Activated CD4-positive, CD25-positive, alpha-beta regulatory T cell treated with anti-CD3 and anti-CD28 coated beads, Interleukin-2, amount 50 U/mL, for 72 hours (primary cell): ENCODE data around the gene ZNF689.
A peak's percentile ranks its signal among the peaks of the same experiment; 100 is the strongest.
"Not testable (repeated sequence)": the region's sequence is repeated elsewhere in the genome, so short reads cannot be mapped to it uniquely, and the experiment has no call there.

ENCODE experiments used
- DNase-seq: peaks from one replicate; pipeline ENCODE4 v3.0.0; 2021

ZNF689 gene

DNA sequence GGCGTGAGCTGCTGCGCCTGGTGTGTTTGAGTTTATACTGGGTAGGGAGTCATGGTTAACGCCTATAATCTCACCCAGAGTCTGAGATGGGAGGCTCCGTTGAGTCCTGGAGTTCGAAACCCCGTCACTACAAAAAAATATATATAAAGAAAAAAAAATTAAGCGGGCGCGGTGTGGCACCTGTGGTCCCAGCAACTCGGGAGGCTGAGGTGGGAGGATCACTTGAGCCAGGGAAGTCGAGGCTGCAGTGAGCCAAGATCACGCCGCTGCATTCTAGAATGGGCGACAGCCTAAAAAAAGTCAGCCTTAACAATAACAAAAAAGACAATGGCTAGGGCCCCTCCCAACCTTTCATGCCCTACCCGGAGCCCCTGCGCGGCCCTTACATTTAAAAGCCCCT is 23.3 kb upstream of the ZNF689 start:
- no peak for DNase-seq

DNA sequence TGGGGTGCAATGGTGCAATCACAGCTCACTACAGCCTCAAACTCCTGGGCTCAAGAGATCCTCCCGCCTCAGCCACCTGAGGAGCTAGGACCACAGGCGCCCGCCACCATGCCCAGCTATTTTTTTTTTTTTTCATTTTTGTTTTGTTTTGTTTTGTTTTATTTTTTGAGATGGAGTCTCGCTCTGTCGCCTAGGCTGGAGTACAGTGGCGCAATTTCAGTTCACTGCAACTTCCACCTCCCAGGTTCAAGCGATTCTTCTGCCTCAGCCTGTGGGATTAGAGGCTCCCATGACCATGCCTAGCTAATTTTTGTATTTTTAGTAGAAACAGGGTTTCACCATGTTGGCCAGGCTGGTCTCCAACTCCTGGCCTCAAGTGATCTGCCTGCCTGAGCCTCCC is 22.3 kb upstream of the ZNF689 start:
- not testable (repeated sequence) for DNase-seq

DNA sequence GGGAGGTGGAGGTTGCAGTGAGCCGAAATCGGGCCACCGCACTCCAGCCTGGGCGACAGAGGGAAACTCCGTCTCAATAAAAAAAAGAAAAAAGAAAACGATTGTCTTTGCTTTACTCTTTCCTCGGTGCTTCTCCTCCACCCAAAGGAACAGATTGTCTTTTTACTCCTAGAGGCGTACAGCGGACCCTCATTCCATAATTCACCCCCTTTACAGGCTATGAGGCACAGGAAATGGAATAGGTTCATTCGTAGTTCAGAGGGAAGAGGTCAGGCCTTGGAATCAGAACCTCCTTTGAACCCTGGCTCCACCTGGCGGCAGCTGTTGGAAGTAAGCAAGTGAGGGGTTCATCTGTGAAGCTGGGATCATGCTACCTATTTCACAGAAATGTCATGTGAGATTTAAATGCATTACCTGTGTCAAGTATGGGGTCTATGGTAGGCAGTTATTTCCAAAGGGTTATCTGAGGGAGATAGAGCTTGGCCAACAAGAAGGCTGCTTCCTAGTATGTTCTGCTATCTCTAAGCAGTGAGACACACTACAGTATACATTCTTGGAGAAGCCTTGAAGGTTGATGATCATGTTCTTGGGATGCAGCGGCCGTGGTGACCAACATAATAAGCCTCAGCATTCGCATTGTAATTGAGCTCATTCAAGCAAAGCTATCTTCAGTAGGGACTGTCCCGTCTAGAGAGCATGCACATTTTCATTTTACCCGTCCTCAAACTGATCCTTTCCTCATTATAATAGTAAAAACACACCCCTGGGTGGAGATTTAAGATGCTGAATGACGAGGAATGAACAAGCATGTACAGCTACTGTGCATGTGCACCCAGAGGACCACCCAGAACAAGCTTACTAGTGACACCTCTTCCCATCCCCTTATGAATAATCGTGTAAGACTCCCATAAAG is 18.7 kb upstream of the ZNF689 start:
- peak; percentile 94 for DNase-seq

DNA sequence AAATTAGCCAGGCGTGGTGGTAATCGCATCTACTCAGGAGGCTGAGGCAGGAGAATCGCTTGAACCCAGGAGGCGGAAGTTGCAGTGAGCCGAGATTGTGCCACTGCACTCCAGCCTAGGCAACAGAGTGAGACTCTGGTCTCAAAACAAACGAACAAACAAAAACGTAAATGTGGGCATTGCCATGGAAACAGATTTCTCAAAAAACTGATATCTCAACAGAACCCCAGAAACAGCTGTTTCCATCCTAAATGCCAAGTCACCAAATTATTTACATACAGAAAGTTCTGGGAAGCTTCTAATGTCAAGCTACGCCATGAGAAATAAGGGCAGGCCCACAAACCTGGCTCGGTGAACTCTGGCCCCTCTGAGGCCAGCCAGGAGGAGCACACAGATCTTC is 16.0 kb upstream of the ZNF689 start:
- DNase-seq, result no peak

DNA sequence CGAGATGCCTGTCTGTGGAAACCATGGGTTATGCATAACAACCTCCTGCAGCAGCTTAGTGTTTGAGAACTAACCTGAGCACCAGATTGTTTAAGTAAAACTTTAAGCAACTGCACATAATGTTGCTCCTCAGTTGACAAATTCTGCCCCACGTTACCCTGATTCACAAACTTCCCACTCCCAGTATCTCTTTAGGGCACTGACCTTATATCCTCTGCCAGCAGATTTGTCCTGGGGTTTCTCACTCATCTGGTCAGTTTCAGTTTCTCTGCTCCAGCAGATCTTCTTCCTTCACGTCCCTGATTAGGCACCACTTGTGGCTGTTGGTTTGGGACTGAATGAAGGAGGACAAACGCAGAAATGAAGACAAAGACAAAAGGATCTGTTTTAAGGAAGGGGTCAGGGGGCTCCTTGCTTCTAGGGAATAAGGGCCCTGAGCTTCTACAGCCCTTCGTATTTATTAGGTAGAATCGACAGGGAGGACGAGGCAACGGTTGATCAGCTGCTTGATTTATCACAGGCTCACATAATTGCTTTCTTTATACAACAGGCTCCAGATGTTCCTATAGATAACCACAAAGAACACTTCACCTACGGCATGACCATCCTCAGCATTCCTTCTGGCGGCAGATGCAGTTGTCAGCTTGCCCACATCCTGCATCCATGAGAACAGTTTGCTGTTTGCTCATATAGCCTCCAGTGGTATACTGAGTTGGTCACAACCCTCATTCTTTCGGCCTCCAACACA is 13.5 kb upstream of the ZNF689 start:
- DNase-seq, result no peak

DNA sequence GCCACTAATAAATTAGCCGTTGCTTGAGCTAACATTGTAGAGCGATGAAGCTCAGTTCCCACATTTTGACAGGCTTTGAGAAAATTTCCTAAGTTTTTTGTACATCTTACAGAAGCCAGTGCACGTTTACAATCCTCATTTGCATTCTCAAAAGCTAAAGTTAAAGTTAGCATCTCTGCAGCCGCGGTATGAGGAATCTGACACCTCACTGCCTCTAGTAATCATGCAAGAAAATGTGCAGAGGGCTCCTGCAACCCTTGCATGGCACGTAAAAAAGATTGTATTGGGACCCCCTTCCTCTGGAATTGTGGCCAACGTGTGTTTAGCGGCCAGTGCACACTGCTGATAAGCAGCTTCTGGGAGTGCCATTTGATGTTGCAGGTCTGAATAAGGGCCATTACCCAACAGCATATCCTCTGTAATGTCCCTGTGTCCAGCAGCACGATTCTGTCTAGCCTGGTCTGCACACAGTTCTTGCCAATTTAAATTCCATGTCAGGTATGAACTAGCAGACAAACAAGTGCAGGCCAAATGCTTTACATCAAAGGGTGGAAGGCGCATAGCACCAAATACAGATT is 12.4 kb upstream of the ZNF689 start:
- no peak for DNase-seq

DNA sequence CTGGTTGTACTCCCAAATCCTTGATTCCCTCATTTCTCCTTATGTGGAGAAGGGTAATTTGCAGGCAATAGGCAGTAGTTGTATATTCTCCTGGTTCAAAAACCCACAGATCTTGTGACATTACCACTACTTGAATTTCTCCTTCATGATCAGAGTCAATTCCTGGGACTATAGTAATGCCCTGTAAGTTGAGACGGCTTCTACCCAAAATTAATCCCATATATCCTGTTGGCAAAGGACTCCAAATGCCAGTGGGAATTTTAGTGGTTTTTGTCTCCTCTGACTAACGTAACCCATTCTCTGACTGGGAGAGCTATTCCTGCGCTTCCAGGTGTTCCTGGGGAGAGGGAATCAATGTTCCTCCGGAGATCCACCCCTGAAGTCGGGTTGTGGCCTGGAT is 11.6 kb upstream of the ZNF689 start:
- DNase-seq, result no peak

DNA sequence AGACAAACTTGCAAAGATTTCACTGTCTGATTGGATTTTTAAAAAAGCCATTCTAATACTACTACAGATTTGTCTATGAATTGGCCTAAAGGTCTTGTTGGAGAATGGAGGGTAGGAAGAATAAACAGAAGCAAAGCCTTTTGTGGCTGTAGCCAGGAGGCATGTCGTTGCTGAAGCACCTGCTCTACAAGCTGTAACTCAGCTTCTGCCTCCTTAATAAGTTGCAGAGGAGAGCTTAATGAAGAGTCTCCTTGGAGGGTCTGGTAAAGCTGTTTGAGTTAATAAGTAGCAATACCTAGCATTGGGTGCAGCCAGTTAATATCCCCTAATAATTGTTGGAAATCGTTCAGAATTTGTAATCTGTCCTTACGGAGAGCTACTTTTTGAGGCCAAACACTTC is 10.0 kb upstream of the ZNF689 start:
- DNase-seq, result no peak

DNA sequence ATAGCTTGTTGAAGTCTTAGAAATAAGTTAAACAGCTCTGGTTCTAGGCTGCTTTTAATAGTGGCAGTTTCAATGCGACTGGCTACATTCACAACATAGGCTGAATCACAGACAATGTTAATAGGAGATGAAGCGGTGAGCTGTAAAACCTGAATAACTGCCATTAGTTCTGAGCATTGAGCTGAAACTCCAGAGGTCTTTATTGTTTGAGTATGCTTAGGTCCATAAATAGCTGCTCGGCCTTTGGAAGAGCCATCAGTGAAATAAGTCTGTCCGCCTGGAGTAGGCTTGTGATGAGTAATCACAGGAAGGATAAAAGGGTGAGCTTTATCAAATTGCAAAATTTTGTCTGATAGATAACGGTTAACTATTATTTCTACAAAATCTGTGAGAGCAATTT is 9.4 kb upstream of the ZNF689 start:
- DNase-seq, result no peak

DNA sequence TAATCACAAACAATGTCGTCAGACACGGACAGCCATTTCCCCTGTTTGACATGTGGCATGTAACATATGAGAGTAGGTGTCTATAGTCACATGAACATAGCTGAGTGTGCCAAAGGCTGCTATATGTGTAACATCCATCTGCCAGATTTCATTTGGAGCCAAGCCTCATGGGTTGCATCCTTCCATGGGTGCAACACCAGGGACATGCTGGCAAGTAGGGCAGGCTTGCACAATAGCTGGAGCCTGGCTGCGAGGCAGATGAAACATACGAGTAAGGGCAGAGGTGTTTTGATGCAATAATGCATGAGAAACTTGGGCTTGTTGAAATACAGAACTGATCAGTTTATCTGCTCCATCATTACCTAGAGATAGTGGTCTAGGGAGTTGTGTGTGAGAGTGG is 9.0 kb upstream of the ZNF689 start:
- DNase-seq, result no peak

DNA sequence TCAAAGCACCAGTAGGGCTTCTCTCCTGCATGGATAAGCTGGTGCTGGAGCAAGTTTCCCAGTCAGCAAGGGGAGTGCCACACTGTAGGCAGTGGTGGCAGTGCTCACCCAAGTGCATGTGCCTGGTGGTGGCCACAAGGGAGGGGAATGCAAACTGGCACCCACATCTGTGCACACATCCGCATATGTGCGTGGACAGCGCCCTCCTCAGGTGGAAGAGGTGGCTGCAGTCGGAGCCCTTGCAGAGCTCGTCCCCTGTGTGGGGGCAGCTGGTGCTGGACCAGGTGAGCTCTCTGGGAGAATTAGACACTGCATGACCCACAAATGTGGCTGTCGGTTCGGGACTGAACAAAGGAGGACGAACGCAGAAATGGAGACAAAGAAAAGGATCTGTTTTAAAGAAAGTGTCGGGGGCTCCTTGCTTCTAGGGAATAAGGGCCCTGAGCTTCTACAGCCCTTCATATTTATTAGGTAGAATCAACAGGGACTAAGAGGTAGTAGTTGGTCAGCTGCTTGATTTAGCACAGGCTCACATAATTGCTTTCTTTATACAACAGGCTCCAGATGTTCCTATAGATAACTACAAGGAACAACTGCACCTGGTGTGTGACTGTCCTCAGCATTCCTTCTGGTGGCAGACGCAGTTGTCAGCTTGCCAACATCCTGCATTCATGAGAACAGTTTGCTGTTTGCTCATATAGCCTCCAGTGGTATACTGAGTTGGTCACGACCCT is 5.3 kb upstream of the ZNF689 start:
- DNase-seq, result peak; percentile 74

DNA sequence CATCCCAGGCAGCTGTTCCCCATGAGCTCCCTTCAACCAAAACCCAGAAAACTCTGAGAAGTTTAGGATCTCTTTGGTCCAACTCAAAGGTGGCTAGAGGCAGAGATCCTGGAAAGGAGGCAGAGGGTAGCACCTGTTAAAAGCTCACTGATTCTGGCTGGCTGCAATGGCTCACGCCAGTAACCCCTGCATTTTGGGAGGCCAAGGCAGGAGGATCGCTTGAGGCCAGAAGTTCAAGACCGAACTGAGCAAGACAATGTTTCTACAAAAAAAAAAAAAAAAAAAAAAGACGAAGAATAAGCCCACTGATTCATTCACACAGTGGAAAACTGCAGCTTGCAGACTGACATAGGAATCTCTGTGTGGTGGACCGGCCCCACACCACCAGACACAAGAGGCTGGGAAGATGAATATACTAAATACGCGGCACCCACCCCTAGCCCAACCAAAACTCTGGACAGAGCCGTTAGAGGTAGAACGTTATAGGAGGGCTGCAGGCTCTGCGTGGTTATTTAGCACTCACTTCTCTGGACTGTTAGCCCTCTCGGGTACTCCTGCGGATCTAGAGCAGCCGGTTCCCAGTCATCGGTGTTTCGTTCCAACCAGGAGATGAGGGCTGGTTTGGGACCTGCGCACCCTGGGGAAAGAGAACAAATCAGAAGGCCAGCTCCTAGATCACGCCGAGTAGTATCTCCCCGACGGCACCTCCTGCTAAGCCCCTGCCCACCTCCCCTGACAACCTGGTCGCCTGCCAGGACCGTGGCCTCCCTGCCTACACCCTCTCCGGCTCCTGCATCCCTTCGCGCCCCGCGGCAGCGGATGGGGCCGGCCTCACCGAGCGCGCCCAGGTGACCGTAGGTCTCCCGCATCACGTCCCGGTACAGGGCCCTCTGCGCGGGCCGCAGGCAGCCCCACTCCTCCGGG is 925 bp downstream of the ZNF689 start:
- DNase-seq, result peak; percentile 71

DNA sequence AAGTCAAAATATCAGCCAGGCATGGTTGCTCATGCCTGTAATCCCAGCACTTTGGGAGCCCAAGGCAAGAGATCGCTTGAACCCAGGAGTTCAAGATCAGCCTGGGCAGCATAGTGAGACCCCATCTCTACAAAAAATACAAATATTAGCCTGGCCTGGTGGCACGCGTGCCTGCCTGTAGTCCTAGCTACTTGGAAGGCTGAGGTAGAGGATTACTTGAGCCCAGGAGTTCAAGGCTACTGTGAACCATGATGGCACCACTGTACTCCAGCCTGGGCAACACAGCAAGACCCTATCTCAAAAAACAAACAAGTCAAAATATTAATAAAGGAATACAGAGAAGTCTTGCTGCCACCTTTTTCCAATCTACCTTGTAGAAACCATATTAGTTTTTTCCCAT is 4.2 kb downstream of the ZNF689 start:
- no peak for DNase-seq

DNA sequence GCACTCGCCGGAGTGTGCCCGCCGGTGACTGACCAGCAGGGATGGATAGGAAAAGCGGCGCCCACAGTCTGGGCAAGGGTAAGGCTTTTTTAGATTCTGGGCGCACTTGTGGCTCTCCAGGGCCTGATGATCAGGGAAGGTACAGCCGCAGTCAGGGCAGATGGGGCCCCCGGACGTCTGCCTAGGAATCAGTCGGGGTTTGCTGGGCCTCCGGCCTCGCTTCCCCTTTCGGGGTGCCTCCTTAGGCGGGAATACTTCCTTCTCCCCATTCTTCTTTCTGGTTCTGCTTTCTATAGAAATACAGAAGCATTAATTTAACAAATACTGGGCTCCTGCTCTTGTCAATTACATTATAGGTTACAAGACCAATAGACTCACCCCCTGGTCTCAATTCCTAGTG is 5.0 kb downstream of the ZNF689 start:
- DNase-seq, result no peak

DNA sequence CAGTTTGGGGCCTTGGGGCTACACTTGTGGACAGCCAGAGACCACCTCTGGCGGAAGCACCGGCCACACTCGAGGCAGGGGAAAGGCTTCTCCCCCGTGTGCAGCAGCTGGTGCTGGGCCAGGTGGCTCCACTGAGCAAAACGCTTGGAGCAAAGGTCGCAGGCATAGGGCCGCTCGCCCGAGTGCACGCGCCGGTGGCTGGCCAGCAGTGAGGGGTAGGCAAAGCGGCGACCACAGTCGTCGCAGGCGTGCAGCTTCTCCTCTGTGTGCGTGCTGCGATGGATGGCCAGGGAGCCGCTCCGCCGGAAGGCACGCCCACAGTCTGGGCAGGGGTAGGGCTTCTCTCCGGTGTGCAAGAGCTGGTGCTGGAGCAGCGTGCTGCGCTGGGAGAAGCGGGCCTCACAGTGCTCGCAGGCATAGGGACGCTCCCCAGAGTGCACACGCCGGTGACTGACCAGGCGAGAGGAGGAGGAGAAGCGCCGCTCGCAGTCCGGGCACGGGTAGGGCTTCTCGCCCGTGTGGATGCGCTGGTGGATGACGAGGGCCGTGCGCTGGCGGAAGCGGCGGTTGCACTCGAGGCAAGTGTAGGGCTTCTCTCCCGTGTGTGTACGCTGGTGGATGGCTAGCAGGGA is 5.8 kb downstream of the ZNF689 start:
- DNase-seq, result no peak

DNA sequence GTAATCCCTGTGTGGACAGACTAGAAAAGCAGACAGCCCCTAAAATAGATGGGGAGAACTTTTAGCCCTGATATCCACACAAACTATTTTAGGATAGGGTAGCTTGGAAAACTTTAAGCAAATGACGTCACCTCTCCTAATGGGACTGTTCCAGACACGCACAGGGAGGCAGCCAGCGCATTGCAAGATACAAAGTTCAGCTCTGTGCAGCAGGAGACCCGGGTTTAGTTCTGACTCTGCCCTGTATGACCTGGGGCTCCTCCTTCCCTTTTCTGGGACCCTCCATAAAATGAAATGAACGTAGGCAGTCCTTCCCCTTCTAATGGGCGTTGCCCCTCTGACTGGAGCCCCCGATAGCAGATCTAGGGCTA is 6.3 kb downstream of the ZNF689 start:
- DNase-seq, result no peak

DNA sequence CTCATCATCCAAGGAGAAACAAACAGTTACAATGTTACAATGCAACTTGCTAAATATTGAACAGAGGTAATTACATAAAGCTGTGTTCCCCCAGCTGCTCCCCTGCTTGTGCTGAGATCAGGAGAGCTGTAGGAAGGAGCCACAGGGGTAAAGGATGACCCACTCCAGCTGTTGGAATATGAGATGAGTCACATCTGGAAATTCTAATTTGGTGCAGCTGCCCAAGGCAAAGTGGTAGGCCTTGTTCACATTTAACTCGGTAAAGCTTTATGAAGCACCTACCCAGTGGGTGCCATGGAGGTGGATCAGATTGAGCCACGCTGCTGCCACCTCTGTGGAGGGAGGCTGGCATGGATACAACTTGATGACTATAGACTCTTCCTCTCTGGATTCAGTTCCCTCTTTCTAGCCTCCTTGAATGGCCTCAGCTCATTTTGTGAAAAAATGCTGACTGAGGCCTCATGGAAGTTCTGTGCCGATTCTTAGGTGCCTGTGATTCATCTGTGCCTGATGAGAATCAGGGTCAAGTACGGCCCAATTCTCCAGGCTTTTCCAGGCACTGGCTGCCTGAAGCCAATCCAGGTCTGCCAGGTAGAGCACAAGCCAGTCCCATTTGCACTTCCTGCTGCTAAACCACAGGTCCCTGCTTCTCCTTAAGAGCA is 7.4 kb downstream of the ZNF689 start:
- no peak for DNase-seq

DNA sequence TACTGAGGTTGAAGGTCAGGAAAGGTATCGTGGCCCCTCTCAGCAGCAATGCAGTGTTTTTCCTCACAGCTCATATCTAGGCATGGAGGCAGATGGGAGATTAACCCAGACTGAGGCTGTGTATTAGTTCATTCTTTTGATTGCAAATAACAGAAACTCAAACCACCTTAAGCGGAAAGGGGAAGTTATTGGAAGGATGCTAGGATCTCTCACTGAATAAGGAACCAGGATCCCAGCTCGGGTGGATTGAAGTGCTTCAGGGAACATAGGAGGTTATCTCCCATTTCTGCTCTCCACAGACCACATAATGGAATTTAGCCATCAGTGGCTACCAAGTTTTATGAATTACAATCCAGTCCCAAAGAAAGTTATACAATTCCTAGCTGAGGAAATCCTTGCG is 8.2 kb downstream of the ZNF689 start:
- no peak for DNase-seq

DNA sequence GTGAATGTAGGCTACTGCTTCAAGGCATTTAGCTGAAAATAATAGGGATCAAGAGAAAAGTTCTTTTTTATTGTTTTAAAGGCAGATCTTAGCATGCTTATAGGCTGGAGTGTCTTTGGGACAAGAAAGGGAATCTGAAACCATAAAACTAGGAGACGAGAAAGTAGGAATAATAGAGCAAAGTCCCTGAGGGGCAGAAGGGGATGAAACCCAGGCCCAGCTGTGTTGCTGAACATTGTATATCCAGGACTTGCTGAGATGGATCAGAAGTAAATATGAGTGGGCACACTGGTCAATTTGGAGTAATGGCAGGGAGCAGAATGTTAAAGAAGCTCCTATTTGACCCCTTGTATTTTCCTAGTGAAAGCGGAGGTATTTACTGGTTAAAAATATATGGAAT is 9.3 kb downstream of the ZNF689 start:
- no peak for DNase-seq

DNA sequence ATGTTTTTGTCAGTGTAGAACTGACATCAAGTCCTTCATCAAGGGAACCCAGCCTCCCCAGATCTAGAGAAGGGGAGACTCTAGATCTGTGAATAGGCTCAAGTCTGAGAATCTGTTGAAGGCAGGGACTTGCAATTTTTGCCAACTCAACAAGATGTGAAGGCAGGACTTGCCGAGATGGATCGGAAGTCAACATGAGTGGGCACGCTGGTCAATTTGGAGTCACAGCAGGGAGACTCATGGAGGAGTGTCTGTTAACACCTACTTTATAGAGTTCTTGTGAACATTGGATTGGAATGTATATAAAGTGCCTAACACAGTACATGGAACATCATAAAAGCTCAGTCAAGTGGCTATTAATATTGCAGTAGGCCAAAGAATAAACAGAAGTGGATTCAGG is 10.0 kb downstream of the ZNF689 start:
- no peak for DNase-seq

DNA sequence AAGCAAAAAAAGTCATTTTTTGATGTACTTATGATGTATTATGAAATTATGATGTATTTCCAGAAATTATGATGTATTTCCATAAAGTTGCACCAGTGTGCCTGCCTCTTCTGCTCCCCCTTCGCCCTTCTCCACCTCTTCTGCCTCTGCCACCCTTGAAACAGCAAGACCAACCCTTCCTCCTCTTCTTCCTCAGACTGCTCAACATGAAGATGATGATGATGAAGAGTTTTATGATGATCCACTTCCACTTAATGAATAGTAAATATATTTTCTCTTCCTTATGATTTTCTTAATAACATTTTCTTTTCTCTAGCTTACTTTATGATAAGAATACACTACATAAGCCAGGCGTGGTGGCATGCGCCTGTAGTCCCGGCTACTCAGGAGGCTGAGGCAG is 17.3 kb downstream of the ZNF689 start:
- no peak for DNase-seq
